Peyer's patch (tissue), 4 donors: Measurements from ENCODE around the gene SIDT2.

ENCODE experiments used
- CTCF ChIP-seq, 6 experiments: fragments of 450-650 bp in 4 of 6; fragments of 200-600 bp in 2 of 6; sonication (generic) in 1 of 6; IDR thresholded peaks; one replicate each; pipeline ENCODE4 v1.5.1; 2017 to 2019; ENCODE audit warnings: antibody characterized with exemption in 6 of 6, mild to moderate bottlenecking in 3 of 6, moderate library complexity in 1 of 6
- POLR2A ChIP-seq, 2 donors: fragments of 450-650 bp; IDR thresholded peaks; one replicate each; pipeline ENCODE4 v1.5.1; 2017; ENCODE audit warnings: antibody characterized with exemption in 2 of 2, mild to moderate bottlenecking in 2 of 2, moderate library complexity in 2 of 2

GRCh38 chr11:117205211-117205818 lies 26.8 kb downstream of the SIDT2 start:
- TF ChIP-seq POLR2A (IDR thresholded peaks at IDR 0.05): no peak
- no peak for TF ChIP-seq CTCF (IDR thresholded peaks at IDR 0.05)
